Esophagus squamous epithelium (tissue), 4 donors: ENCODE measurements around the gene WWOX.

ENCODE experiments used
- CTCF ChIP-seq, 6 experiments: fragments of 450-650 bp in 4 of 6; fragments of 200-600 bp in 2 of 6; sonication (generic) in 2 of 6; IDR thresholded peaks; one replicate each; pipeline ENCODE4 v1.5.1; 2016 to 2019; ENCODE audit warnings: antibody characterized with exemption in 6 of 6, mild to moderate bottlenecking in 4 of 6, moderate library complexity in 4 of 6
- POLR2A ChIP-seq, 4 donors: fragments of 450-650 bp; IDR thresholded peaks; one replicate each; pipeline ENCODE4 v1.6.1; 2017; ENCODE audit warnings: antibody characterized with exemption in 4 of 4, mild to moderate bottlenecking in 4 of 4, moderate library complexity in 3 of 4

- no peak for TF ChIP-seq CTCF (IDR thresholded peaks at IDR 0.05)
- TF ChIP-seq POLR2A (IDR thresholded peaks at IDR 0.05) = no peak
These were observed 175.3 kb downstream of the WWOX start for GRCh38 chr16:78274771-78275170.
